Measurements from ENCODE around the gene CALML5.

CALML5 gene

GRCh38 chr10:5503477-5503835 lies 4.1 kb upstream of the CALML5 start:
- Histone ChIP-seq H3K9me3 (ENCODE audit: control insufficient read depth, low read length) (no peaks in the 10 kb centered on the region), H3K4me2 (ENCODE audit: low read length) (no peak overlapping the region), H2AFZ (no peak overlapping the region), H3K36me3 (ENCODE audit: control insufficient read depth, insufficient read depth, low read length) (no peaks in the 10 kb centered on the region), H3K27me3 (ENCODE audit: control insufficient read depth, insufficient read depth, low read length) (no peaks in the 10 kb centered on the region), H3K79me2 (no peaks in the 10 kb centered on the region), H3K4me1 (no peaks in the 10 kb centered on the region), H3K4me3 (ENCODE audit: low read depth, low read length) (no peak overlapping the region), H3K9ac (no peak overlapping the region), H3K27ac (no peak overlapping the region)
- TF ChIP-seq CTCF (IDR thresholded peaks at IDR 0.05) = no peak

- Histone ChIP-seq H3K4me2 (ENCODE audit: low read length) (no peak overlapping the region), H3K9ac (no peak overlapping the region), H3K9me3 (ENCODE audit: control insufficient read depth, low read length) (no peaks in the 10 kb centered on the region), H3K4me3 (ENCODE audit: low read depth, low read length) (no peak overlapping the region), H3K4me1 (no peaks in the 10 kb centered on the region), H3K27ac (no peak overlapping the region), H3K36me3 (ENCODE audit: control insufficient read depth, insufficient read depth, low read length) (no peaks in the 10 kb centered on the region), H2AFZ (no peak overlapping the region), H3K79me2 (no peaks in the 10 kb centered on the region), H3K27me3 (ENCODE audit: control insufficient read depth, insufficient read depth, low read length) (no peaks in the 10 kb centered on the region)
- TF ChIP-seq CTCF (IDR thresholded peaks at IDR 0.05) = no peak
These were observed 3.5 kb upstream of the CALML5 start for GRCh38 chr10:5502571-5503476.

- Histone ChIP-seq H3K27ac (no peak overlapping the region), H3K4me1 (no peaks in the 10 kb centered on the region), H3K79me2 (no peaks in the 10 kb centered on the region), H3K27me3 (ENCODE audit: control insufficient read depth, insufficient read depth, low read length) (no peaks in the 10 kb centered on the region), H3K36me3 (ENCODE audit: control insufficient read depth, insufficient read depth, low read length) (no peaks in the 10 kb centered on the region), H3K4me2 (ENCODE audit: low read length) (no peak overlapping the region), H3K9me3 (ENCODE audit: control insufficient read depth, low read length) (no peaks in the 10 kb centered on the region), H3K9ac (no peak overlapping the region), H3K4me3 (ENCODE audit: low read depth, low read length) (no peak overlapping the region), H2AFZ (no peak overlapping the region)
- no peak for TF ChIP-seq CTCF (IDR thresholded peaks at IDR 0.05)
These were observed 2.7 kb upstream of the CALML5 start for GRCh38 chr10:5502061-5502521.

GRCh38 chr10:5500910-5501309 lies 1.5 kb upstream of the CALML5 start:
- no peaks in the 10 kb centered on the region for H3K79me2 ChIP-seq
- no peak for TF ChIP-seq CTCF (IDR thresholded peaks at IDR 0.05)

More at GRCh38 chr10:5500910-5501309, 1.5 kb upstream of the CALML5 start:
- no peak overlapping the region for H3K9ac ChIP-seq
- no peaks in the 10 kb centered on the region for H3K9me3 ChIP-seq (ENCODE audit: control insufficient read depth, low read length)
- no peak overlapping the region for H3K4me3 ChIP-seq (ENCODE audit: low read depth, low read length)
- H3K27ac ChIP-seq = no peak overlapping the region
- no peaks in the 10 kb centered on the region for H3K27me3 ChIP-seq (ENCODE audit: control insufficient read depth, insufficient read depth, low read length)
- no peak overlapping the region for H3K4me2 ChIP-seq (ENCODE audit: low read length)
- no peaks in the 10 kb centered on the region for H3K36me3 ChIP-seq (ENCODE audit: control insufficient read depth, insufficient read depth, low read length)
- no peaks in the 10 kb centered on the region for H3K4me1 ChIP-seq
- no peak overlapping the region for H2AFZ ChIP-seq
